Measurements from ENCODE around the gene PCDHGB6. TPM values are rescaled to one million over a fixed set of nuclear protein-coding genes. Genes with fewer than 3 reads are reported as not detected.

PCDHGB6 gene
- 4.3 and 5.3 TPM in 2 replicates for total RNA-seq

DNA sequence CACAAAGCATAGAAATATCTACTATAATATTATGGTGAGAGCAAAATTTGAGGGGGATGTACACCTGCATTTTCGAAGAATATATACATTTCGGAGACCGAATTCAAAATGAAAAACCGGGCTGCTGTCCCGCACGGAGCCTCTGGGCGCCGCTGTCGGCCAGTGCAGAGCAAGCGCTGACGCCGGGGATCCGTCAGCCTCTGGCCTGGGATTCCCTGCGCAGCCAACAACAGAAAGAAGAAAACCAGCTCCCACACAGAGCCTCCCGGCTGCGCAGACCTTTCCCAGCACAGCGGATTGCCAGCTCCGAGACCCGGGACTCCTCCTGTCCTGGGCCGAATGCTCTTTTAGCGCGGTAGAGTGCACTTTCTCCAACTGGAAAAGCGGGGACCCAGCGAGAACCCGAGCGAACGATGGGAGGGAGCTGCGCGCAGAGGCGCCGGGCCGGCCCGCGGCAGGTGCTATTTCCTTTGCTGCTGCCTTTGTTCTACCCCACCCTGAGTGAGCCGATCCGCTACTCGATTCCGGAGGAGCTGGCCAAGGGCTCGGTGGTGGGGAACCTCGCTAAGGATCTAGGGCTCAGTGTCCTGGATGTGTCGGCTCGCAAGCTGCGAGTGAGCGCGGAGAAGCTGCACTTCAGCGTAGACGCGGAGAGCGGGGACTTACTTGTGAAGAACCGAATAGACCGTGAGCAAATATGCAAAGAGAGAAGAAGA lies at the start of gene PCDHGB6:
TSS of gene PCDHGB6 (plus strand) at position 232 of the 716 bp plus-strand sequence. CDS start at position 414, 182 bp downstream.

DNA sequence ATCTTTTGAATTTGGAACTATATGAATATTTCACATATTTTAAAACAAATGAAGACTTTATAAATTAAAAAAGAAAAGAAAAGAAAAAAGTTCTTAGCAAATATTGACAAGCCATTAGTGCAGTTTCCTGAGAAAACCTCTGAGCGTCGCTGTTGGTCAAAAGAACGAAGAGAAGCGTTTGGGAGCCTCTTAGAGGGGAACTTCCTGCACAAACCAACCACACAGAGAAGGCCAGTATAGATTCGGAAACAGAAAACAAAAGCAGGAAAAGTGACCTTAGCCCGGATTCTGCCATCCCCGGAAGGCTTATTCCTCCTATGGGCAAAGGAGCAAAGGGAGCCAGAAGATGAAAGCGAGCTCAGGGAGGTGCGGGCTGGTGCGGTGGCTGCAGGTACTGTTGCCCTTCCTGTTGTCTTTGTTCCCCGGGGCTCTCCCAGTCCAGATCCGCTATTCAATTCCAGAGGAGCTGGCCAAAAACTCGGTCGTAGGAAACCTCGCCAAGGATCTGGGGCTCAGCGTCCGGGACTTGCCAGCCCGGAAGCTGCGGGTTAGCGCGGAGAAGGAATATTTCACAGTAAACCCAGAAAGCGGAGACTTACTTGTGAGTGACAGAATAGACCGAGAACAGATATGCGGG lies 47.9 kb upstream of the PCDHGB6 start, which contains the start of gene PCDHGB2:
TSS of gene PCDHGB2 (plus strand) at position 205 of the 637 bp plus-strand sequence. CDS start at position 347, 142 bp downstream.

DNA sequence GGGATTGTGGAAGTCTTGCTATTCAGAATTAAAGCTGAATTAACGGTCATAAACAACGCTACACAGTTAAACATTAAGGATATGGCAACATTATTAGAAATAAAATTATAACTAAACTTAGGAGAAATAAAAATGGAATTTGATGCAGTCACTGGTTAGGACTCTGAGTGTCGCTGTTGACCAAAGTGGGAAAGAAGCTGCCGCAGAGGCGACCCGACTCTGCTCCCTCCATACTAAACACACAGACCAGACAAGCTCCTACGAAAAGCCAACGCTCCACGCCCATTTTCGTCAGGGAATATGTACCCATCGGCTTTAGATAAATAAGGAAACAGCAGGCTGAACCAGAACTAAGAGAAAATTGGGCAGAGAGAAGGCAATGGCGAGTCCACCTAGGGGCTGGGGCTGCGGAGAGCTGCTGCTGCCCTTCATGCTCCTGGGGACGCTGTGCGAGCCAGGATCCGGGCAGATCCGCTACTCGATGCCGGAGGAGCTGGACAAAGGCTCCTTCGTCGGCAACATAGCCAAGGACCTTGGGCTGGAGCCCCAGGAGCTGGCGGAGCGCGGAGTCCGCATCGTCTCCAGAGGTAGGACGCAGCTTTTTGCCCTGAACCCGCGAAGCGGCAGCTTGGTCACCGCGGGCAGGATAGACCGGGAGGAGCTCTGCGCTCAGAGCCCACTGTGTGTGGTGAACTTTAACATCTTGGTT lies 43.7 kb upstream of the PCDHGB6 start, which contains the start of gene PCDHGA5:
TSS of gene PCDHGA5 (plus strand) at position 211 of the 709 bp plus-strand sequence. CDS start at position 380, 169 bp downstream.

DNA sequence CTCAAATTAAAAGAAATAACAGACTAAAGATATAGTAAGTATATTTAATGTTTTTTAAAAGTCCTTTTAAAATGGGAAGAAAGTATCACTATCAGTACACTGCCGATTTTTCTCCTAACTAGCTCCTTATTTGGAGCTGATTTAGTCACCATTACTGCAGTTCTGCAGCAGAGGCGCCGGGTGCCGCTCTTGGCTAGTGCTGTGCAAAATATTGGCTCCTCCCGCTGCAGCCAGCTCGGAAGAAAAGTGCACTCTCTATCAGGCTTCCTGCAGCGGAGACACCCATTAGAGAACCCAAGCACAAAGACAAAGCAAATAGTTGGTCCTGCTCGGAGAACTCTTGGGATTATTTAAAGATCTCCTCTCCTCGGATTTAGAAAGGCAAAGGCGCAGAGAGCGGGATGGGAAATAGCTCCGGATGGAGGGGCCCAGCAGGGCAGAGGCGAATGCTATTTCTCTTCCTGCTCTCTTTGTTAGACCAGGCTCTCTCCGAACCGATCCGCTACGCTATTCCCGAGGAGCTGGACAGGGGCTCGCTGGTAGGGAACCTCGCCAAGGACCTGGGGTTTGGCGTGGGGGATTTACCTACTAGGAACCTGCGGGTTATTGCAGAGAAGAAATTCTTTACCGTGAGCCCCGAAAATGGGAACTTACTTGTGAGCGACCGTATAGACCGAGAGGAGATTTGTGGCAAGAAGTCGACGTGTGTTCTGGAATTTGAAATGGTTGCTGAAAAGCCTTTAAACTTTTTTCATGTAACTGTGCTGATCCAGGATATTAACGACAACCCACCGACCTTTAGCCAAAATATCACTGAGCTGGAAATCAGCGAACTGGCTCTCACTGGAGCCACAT lies 37.6 kb upstream of the PCDHGB6 start, which contains the start of gene PCDHGB3:
TSS of gene PCDHGB3 (plus strand) at position 249 of the 855 bp plus-strand sequence. CDS start at position 402, 153 bp downstream.

DNA sequence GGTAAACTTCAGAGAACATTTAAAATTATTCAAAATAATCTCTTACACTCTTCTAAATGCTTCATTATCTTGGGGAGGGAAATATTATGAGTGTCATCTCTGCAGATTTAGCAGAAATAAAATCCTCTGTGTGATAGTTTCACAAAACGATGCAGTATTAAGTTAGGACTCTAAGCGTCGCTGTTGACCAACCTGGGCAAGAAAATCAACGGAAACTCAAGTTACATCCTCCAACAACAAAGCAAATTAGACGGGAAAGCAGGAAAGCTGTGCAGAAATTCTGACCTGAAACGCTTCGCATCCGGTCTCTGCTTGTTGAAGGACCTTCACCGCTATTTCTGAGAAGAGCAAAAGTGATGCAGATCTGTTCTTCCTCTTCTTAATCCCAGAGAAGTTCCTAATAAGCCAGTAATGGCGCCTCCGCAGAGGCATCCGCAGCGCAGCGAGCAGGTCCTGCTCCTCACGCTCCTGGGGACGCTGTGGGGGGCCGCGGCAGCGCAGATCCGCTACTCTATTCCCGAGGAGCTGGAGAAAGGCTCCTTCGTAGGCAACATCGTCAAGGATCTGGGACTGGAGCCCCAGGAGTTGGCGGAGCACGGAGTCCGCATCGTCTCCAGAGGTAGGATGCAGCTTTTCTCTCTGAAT lies 34.0 kb upstream of the PCDHGB6 start, which contains the start of gene PCDHGA6:
TSS of gene PCDHGA6 (plus strand) at position 219 of the 645 bp plus-strand sequence. CDS start at position 412, 193 bp downstream.

DNA sequence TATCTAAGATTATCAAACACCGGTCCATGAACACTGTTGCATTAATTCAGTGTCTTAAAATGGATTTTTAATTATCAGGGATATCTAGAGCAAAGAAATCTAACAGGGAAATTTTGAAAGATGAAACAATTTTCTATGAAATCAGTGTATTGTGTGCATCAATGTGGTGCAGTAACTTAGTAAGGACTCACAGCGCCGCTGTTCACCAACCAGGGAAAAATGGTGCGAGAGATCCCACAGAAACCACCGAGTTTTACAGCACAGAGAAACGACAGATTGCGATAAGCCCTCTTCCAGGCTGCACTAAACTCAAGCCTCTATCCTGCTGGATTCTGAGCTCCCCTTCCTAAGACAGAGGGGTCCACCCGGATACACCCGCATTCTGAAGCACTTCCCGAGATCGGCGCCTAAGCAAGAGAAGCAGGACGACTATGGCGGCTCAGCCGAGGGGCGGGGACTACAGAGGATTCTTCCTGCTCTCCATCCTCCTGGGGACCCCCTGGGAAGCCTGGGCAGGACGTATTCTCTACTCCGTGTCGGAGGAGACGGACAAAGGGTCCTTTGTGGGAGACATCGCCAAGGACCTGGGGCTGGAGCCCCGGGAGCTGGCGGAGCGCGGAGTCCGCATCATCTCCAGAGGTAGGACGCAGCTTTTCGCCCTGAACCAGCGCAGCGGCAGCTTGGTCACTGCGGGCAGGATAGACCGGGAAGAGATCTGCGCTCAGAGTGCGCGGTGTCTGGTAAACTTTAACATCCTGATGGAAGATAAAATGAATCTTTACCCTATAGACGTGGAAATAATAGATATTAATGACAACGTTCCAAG lies 25.1 kb upstream of the PCDHGB6 start, which contains the start of gene PCDHGA7:
TSS of gene PCDHGA7 (plus strand) at position 274 of the 826 bp plus-strand sequence. CDS start at position 432, 158 bp downstream.

DNA sequence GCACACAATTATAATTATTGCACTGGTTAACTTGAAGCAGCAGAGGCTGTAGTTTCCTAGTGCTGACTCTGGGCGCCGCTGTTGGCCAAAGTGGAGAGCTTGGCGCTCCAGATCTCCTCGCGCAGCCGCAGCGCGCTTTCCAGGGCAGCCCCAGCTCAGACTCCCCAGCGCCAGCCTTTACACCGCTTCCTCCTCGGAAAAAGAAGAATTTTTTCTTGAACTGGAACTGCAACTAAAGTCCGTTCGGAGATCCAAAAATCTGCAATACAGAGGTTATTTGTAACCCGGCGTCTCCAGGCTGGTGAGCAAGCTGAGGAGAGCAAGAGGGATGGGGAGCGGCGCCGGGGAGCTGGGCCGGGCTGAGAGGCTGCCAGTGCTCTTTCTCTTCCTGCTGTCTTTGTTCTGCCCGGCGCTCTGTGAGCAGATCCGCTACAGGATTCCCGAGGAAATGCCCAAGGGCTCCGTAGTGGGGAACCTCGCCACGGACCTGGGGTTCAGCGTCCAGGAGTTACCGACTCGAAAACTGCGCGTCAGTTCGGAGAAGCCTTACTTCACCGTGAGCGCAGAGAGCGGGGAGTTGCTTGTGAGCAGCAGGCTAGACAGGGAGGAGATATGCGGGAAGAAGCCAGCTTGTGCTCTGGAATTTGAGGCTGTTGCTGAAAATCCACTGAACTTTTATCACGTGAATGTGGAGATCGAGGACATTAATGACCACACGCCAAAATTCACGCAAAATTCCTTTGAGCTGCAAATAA lies 20.1 kb upstream of the PCDHGB6 start, which contains the start of gene PCDHGB4:
TSS of gene PCDHGB4 (plus strand) at position 142 of the 755 bp plus-strand sequence. CDS start at position 329, 187 bp downstream.

DNA sequence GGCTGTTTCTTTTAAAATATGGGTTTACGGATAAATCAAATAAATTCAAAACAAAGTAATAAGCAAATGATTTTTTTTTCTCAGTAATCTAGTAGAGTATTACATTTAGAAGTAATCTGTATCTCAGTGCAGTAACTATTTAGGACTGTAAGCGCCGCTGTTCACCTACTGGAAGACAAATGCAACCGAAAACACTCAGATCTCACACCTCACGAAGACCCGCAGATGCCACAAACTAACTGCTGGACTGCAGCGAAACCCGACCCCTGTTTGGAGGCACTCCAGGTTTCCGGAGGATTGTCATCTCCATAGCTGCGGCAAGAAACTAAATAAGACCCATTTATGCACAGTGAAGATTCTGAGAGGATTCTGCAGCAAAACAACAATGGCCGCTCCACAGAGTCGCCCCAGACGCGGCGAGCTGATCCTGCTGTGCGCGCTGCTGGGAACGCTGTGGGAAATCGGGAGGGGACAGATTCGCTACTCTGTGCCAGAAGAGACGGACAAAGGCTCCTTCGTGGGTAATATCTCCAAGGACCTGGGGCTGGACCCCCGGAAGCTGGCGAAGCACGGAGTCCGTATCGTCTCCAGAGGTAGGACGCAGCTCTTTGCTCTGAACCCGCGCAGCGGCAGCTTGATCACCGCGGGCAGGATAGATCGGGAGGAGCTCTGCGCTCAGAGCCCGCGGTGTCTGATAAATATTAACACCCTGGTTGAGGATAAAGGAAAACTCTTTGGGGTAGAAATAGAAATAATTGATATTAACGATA lies 15.2 kb upstream of the PCDHGB6 start, which contains the start of gene PCDHGA8:
TSS of gene PCDHGA8 (plus strand) at position 205 of the 770 bp plus-strand sequence. CDS start at position 386, 181 bp downstream.

DNA sequence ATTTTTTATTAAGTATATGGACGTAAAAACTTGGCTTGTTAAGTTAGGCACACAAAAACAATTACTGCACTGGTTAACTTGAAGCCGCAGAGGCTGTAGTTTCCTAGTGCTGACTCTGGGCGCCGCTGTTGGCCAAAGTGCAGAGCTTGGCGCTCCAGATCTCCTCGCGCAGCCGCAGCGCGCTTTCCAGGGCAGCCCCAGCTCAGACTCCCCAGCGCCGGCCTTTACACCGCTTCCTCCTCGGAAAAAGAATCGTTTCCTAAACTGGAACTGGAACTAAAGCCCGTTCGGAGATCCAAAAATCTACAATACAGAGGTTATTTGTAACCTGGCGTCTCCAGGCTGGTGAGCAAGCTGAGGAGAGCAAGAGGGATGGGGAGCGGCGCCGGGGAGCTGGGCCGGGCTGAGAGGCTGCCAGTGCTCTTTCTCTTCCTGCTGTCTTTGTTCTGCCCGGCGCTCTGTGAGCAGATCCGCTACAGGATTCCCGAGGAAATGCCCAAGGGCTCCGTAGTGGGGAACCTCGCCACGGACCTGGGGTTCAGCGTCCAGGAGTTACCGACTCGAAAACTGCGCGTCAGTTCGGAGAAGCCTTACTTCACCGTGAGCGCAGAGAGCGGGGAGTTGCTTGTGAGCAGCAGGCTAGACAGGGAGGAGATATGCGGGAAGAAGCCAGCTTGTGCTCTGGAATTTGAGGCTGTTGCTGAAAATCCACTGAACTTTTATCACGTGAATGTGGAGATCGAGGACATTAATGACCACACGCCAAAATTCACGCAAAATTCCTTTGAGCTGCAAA lies 9.9 kb upstream of the PCDHGB6 start, which contains the start of gene PCDHGB5:
TSS of gene PCDHGB5 (plus strand) at position 192 of the 796 bp plus-strand sequence. CDS start at position 373, 181 bp downstream.

DNA sequence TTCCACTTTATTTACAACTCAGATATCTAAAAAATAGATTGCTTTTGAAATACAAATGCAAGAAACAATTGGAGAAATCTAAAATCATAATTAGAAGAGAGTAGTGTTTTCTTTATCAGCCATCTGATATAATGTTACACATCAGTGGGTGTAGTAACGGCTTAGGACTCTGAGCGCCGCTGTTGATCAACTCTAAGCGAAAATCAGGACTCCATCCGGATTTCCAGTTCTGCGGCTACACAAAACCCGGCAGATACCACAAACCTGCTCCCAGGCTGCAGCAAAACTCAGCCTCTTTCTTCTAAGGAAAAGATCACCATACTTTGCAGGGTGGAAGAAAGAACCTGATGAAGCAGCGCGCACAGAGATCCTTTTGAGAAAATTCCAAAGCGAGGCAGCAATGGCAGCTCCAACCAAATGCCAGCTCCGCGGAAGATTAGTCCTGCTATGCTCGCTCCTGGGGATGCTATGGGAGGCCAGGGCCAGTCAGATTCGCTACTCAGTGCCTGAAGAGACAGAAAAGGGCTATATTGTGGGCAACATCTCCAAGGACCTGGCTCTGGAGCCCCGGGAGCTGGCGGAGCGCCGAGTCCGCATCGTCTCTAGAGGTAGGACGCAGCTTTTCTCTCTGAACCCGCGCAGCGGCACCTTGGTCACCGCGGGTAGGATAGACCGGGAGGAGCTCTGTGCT lies 5.1 kb upstream of the PCDHGB6 start, which contains the start of gene PCDHGA9:
TSS of gene PCDHGA9 (plus strand) at position 226 of the 691 bp plus-strand sequence. CDS start at position 401, 175 bp downstream.

DNA sequence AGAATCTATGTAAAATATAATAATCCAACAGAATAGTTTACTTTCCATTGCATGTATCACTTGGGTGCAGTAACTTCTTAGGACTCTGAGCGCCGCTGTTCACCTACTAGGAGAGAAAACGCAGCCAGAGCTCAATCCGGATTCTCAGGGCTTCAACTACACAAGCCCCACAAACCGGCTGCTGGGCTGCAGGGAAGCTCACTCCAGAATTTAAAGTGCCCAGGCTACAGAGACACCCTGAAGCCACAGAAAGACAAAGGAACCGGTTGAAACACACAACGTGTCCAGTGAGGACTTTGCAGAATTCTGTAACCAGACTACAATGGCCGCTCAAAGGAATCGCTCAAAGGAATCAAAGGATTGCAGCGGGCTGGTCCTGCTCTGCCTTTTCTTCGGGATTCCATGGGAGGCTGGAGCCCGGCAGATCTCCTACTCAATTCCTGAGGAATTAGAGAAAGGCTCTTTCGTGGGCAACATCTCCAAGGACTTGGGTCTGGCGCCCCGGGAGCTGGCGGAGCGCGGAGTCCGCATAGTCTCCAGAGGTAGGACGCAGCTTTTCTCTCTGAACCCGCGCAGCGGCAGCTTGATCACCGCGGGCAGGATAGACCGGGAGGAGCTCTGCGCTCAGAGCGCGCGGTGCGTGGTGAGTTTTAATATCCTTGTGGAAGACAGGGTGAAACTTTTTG lies 5.2 kb downstream of the PCDHGB6 start, which contains the start of gene PCDHGA10:
TSS of gene PCDHGA10 (plus strand) at position 134 of the 686 bp plus-strand sequence. CDS start at position 323, 189 bp downstream.

DNA sequence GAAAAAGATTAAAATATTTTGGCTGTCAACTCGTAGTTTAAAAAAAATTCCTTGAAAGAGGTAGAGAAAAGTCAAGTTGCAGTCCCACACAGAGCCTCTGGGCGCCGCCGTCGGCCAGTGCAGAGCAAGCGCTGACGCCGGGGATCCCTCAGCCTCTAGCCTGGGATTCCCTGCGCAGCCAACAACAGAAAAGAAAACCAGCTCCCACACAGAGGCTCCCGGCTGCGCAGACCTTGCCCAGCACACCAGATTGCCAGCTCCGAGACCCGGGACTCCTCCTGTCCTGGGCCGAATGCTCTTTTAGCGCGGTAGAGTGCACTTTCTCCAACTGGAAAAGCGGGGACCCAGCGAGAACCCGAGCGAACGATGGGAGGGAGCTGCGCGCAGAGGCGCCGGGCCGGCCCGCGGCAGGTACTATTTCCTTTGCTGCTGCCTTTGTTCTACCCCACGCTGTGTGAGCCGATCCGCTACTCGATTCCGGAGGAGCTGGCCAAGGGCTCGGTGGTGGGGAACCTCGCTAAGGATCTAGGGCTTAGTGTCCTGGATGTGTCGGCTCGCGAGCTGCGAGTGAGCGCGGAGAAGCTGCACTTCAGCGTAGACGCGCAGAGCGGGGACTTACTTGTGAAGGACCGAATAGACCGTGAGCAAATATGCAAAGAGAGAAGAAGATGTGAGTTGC lies 9.8 kb downstream of the PCDHGB6 start, which contains the start of gene PCDHGB7:
TSS of gene PCDHGB7 (plus strand) at position 184 of the 679 bp plus-strand sequence. CDS start at position 367, 183 bp downstream.

DNA sequence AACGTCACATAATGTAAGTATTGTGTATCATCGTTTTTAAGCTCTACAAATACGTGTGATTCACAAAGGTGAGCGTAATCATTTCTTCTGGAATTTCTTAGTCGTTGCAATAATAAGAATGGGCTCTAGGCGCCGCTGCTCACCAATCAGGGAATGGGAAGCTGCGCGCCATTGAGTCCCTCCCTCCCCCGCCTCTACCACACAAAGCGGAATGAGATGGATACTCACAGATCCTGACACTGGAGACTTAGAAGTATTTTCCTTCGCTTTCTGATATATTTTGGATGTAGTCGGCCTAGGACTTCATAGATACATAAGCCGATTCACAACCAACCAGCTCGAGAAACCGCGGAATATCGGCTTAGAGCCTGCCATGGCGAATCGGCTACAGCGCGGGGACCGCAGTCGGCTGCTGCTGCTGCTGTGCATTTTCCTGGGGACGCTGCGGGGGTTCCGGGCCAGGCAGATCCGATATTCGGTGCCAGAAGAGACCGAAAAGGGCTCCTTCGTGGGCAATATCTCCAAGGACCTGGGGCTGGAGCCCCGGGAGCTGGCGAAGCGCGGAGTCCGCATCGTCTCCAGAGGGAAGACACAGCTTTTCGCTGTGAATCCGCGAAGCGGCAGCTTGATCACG lies 13.2 kb downstream of the PCDHGB6 start, which contains the start of gene PCDHGA11:
TSS of gene PCDHGA11 (plus strand) at position 197 of the 634 bp plus-strand sequence. CDS start at position 374, 177 bp downstream.

